ENCODE measurements around the gene PDE4D. TPM values are rescaled to one million over a fixed set of nuclear protein-coding genes. Genes with fewer than 3 reads are reported as not detected.

PDE4D gene
- total RNA-seq, 2 experiments from 2014 or later: 0.50 to 0.51 TPM

GRCh38 chr5:59126016-59126707 lies 767.4 kb downstream of the PDE4D start:
- Histone ChIP-seq H3K9me3 (ENCODE audit: low read length) (no peaks in the 10 kb centered on the region), H2AFZ (ENCODE audit: low read length) (peak overlapping the region; percentile 88; the same call in 1 of the 2 replicates), H3K4me3 (ENCODE audit: low read depth, low read length, poor library complexity, severe bottlenecking) (no peak overlapping the region), H3K4me1 (ENCODE audit: insufficient read depth, low read length, poor library complexity, severe bottlenecking) (peaks cover 6% of the 10 kb centered on the region), H4K20me1 (ENCODE audit: insufficient read depth, low read length) (no peaks in the 10 kb centered on the region), H3K36me3 (ENCODE audit: insufficient read depth, low read length) (no peaks in the 10 kb centered on the region), H3K79me2 (ENCODE audit: insufficient read depth, low read depth, low read length) (no peaks in the 10 kb centered on the region), H3K4me2 (ENCODE audit: low read length) (no peak overlapping the region), H3K9me2 (ENCODE audit: insufficient read depth, low read length) (peaks cover 7% of the 10 kb centered on the region; the same call in 1 of the 2 replicates), H3K27ac (ENCODE audit: low read depth, low read length, poor library complexity, severe bottlenecking) (no peak overlapping the region)
- ChIA-PET CTCF (ENCODE audit: unreplicated experiment) (no interaction called here), POLR2A (interaction anchor here (0.7 to 1.7 kb wide), 2 partner anchors 23 to 50 kb away, joined by 3 read pairs; no protein-coding TSS in a partner anchor)
- DNase-seq (ENCODE audit: low spot score): no peak
- no TSS peak for BruUV-seq (replicated peaks)
- intact Hi-C loops (cut with micrococcal nuclease; ENCODE audit: unreplicated experiment): no loop called here
- TF ChIP-seq, protein P1, sequence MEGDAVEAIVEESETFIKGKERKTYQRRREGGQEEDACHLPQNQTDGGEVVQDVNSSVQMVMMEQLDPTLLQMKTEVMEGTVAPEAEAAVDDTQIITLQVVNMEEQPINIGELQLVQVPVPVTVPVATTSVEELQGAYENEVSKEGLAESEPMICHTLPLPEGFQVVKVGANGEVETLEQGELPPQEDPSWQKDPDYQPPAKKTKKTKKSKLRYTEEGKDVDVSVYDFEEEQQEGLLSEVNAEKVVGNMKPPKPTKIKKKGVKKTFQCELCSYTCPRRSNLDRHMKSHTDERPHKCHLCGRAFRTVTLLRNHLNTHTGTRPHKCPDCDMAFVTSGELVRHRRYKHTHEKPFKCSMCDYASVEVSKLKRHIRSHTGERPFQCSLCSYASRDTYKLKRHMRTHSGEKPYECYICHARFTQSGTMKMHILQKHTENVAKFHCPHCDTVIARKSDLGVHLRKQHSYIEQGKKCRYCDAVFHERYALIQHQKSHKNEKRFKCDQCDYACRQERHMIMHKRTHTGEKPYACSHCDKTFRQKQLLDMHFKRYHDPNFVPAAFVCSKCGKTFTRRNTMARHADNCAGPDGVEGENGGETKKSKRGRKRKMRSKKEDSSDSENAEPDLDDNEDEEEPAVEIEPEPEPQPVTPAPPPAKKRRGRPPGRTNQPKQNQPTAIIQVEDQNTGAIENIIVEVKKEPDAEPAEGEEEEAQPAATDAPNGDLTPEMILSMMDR (conservative IDR thresholded peaks at IDR 0.05; ENCODE audit: low read length): no peak
- no peak for TF ChIP-seq EZH2phosphoT487 (IDR thresholded peaks at IDR 0.05; ENCODE audit: borderline replicate concordance, low read depth, low read length)

DNA sequence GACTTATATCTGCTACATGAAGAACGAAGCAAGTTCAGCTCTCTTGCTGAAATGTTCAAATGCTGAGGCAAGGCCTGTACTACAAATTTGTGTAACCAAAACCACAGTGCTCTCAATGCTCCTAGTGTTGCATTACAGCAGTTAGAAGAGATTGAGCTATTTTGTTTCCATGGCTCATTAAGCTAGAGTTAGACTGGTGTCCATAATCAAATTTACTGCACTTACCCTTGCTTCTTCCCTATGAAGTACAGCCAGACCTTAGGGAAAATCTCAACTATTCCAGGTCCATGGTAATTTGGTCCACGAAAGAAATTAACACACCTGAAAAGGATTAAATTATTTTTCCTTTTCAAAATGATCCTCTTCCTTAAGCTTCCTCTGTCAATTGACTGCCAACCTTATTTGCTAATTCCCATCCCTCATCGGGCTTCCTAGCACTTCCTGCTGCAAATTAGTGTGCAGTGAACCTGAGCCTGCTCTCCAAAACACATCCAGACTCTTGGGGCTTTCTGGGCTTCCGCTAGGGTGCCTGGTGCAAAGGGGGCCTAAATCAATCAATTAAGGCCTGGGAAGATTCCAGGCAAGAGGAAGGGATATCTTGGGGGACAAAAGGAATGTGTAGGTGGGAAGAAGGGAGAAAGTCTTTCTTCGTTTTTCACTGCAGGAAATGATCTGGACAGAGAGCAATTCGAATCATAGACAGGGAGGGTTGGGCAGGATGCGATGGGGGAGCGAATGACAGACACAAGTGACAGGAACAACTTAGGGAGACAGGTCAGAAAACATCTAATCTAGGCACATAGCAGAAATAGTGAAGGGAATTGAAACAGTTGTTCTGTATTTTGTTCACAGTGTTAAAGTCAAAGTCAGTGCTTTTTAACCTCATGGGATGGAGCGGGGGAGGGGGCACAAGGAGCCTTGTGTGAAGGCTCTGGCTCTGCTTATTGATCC lies 768.2 kb downstream of the PDE4D start:
- Histone ChIP-seq H3K4me3 (ENCODE audit: low read depth, low read length, poor library complexity, severe bottlenecking) (no peak overlapping the region), H3K4me2 (ENCODE audit: low read length) (no peak overlapping the region), H3K9me2 (ENCODE audit: insufficient read depth, low read length) (peaks cover 7% of the 10 kb centered on the region; the same call in 1 of the 2 replicates), H3K4me1 (ENCODE audit: insufficient read depth, low read length, poor library complexity, severe bottlenecking) (peaks cover 6% of the 10 kb centered on the region), H2AFZ (ENCODE audit: low read length) (no peak overlapping the region), H3K9me3 (ENCODE audit: low read length) (no peaks in the 10 kb centered on the region), H4K20me1 (ENCODE audit: insufficient read depth, low read length) (no peaks in the 10 kb centered on the region), H3K27ac (ENCODE audit: low read depth, low read length, poor library complexity, severe bottlenecking) (no peak overlapping the region), H3K79me2 (ENCODE audit: insufficient read depth, low read depth, low read length) (no peaks in the 10 kb centered on the region), H3K36me3 (ENCODE audit: insufficient read depth, low read length) (no peaks in the 10 kb centered on the region)
- BruUV-seq (replicated peaks): no TSS peak
- ChIA-PET CTCF (ENCODE audit: unreplicated experiment) (interaction anchor here (1.4 kb wide), 1 partner anchor 13 kb away, joined by 4 read pairs; no protein-coding TSS in a partner anchor), POLR2A (interaction anchor here (0.7 to 1.5 kb wide), 6 partner anchors 9 to 134 kb away, joined by 3 to 4 read pairs (median 4); no protein-coding TSS in a partner anchor)
- no peak for TF ChIP-seq EZH2phosphoT487 (IDR thresholded peaks at IDR 0.05; ENCODE audit: borderline replicate concordance, low read depth, low read length)
- TF ChIP-seq, protein P1 (conservative IDR thresholded peaks at IDR 0.05; ENCODE audit: low read length): no peak
- intact Hi-C loops (cut with micrococcal nuclease; ENCODE audit: unreplicated experiment): no loop called here
- DNase-seq (ENCODE audit: low spot score): no peak
